Midbrain (tissue), 1 donor: ENCODE data around the gene EVI5L.
"Not testable (repeated sequence)": the region's sequence is repeated elsewhere in the genome, so short reads cannot be mapped to it uniquely, and the experiment has no call there.

Experiments
- DNase-seq: peaks from one replicate; lab custom pipeline; 2025; lab: John Stamatoyannopoulos, UW

The EVI5L gene

GRCh38 chr19:7829561-7830271 lies at the start of gene EVI5L:
Gene EVI5L, plus strand, starts transcription at chr19:7830218. Its CDS starts 16,325 bp downstream, at chr19:7846543.
- peak; percentile 100 for DNase-seq

- no peak for DNase-seq
Observed at GRCh38 chr19:7781157-7781556, 48.9 kb upstream of the EVI5L start.

GRCh38 chr19:7783991-7784423 lies 46.0 kb upstream of the EVI5L start:
- no peak for DNase-seq

- no peak for DNase-seq
Observed at GRCh38 chr19:7784856-7785255, 45.2 kb upstream of the EVI5L start.

GRCh38 chr19:7787141-7787540 lies 42.9 kb upstream of the EVI5L start:
- no peak for DNase-seq

- DNase-seq = no peak
Observed at GRCh38 chr19:7787602-7788177, 42.3 kb upstream of the EVI5L start.

GRCh38 chr19:7788178-7788932 lies 41.7 kb upstream of the EVI5L start:
- no peak for DNase-seq

- DNase-seq = no peak
Observed at GRCh38 chr19:7788933-7789323, 41.1 kb upstream of the EVI5L start.

GRCh38 chr19:7789447-7789846 lies 40.6 kb upstream of the EVI5L start:
- no peak for DNase-seq

GRCh38 chr19:7790416-7790815 lies 39.6 kb upstream of the EVI5L start:
- DNase-seq = no peak

- DNase-seq = no peak
Observed at GRCh38 chr19:7792281-7792680, 37.7 kb upstream of the EVI5L start.

- not testable (repeated sequence) for DNase-seq
Observed at GRCh38 chr19:7792701-7793100, 37.3 kb upstream of the EVI5L start.

GRCh38 chr19:7793493-7793892 lies 36.5 kb upstream of the EVI5L start:
- no peak for DNase-seq

- DNase-seq = no peak
Observed at GRCh38 chr19:7795555-7796161, 34.4 kb upstream of the EVI5L start.

GRCh38 chr19:7799640-7800355 lies 30.2 kb upstream of the EVI5L start:
- peak; percentile 72 for DNase-seq

GRCh38 chr19:7801020-7801570 lies 28.9 kb upstream of the EVI5L start:
- no peak for DNase-seq

- no peak for DNase-seq
Observed at GRCh38 chr19:7806234-7806633, 23.8 kb upstream of the EVI5L start.

GRCh38 chr19:7806876-7807275 lies 23.1 kb upstream of the EVI5L start:
- DNase-seq = no peak

- no peak for DNase-seq
Observed at GRCh38 chr19:7808108-7808507, 21.9 kb upstream of the EVI5L start.

- DNase-seq = no peak
Observed at GRCh38 chr19:7811989-7812388, 18.0 kb upstream of the EVI5L start.

- DNase-seq = no peak
Observed at GRCh38 chr19:7815325-7815724, 14.7 kb upstream of the EVI5L start.

- not testable (repeated sequence) for DNase-seq
Observed at GRCh38 chr19:7816040-7816439, 14.0 kb upstream of the EVI5L start.
